A673 (cell line): Measurements from ENCODE around the gene PDE10A. TPM values are rescaled to one million over a fixed set of nuclear protein-coding genes. Genes with fewer than 3 reads are reported as not detected.

Source experiments
- BruUV-seq: library from RNA; stranded (reverse); fragments of 400-500 nt; replicated peaks from 2 replicates; lab custom pipeline; 2021; lab: Mats Ljungman, UMichigan
- CTCF ChIA-PET: fragments of 300-600 bp; sonication (Branson Sonifier 250); formaldehyde crosslinking; loops from one replicate; lab custom pipeline; 2022; ENCODE audit warnings: antibody characterized with exemption; lab: Charles Lee
- POLR2A ChIA-PET: fragments of 300-600 bp; sonication (Branson Sonifier 250); formaldehyde crosslinking; loops from one replicate; lab custom pipeline; 2022; ENCODE audit warnings: antibody characterized with exemption; ENCODE audit not compliant: low non-redundant PET; lab: Charles Lee
- DNase-seq: peaks from one replicate; pipeline ENCODE4 v3.0.0-alpha.2; 2015; ENCODE audit warnings: low spot score
- H3K27ac ChIP-seq: fragments of 200-600 bp; sonication (generic); 2 replicates; pipeline ENCODE4 v1.5.1; 2016; ENCODE audit warnings: mixed run types, low read depth, mild to moderate bottlenecking, mixed read lengths, antibody characterized with exemption, low read length; ENCODE audit not compliant: poor library complexity, severe bottlenecking
- H3K27me3 ChIP-seq: fragments of 200-600 bp; sonication (generic); replicated peaks from 2 replicates; pipeline ENCODE4 v1.6.1; 2017; ENCODE audit warnings: mixed run types, low read depth, mild to moderate bottlenecking, mixed read lengths, antibody characterized with exemption, low read length; ENCODE audit not compliant: insufficient read depth, poor library complexity
- H3K36me3 ChIP-seq: fragments of 200-600 bp; sonication (generic); 2 replicates; pipeline ENCODE4 v1.6.1; 2016; ENCODE audit warnings: mixed run types, mild to moderate bottlenecking, mixed read lengths, antibody characterized with exemption, low read length; ENCODE audit not compliant: insufficient read depth, poor library complexity, severe bottlenecking
- H3K4me1 ChIP-seq: fragments of 200-600 bp; sonication (generic); 2 replicates; pipeline ENCODE4 v1.6.1; 2017; ENCODE audit warnings: mixed run types, mild to moderate bottlenecking, mixed read lengths, antibody characterized with exemption, low read length; ENCODE audit not compliant: insufficient read depth, poor library complexity, severe bottlenecking
- H3K4me3 ChIP-seq: fragments of 200-600 bp; sonication (generic); 2 replicates; pipeline ENCODE4 v1.5.1; 2016; ENCODE audit warnings: low read depth, mixed run types, mild to moderate bottlenecking, mixed read lengths, low read length; ENCODE audit not compliant: poor library complexity, severe bottlenecking
- H3K9me3 ChIP-seq: fragments of 200-600 bp; sonication (generic); 2 replicates; pipeline ENCODE4 v1.6.1; 2016; ENCODE audit warnings: mixed run types, low read depth, mild to moderate bottlenecking, mixed read lengths, antibody characterized with exemption, low read length; ENCODE audit not compliant: poor library complexity, severe bottlenecking
- CTCF ChIP-seq: fragments of 300-800, 200-600 bp; sonication (generic); conservative IDR thresholded peaks from 2 replicates; pipeline ENCODE4 v1.5.1; 2017; ENCODE audit warnings: low read depth, mild to moderate bottlenecking, antibody characterized with exemption, low read length, moderate library complexity, mixed read lengths
- EZH2 ChIP-seq: fragments of 200-600 bp; sonication (generic); IDR thresholded peaks from 2 replicates; pipeline ENCODE4 v1.6.1; 2017; ENCODE audit warnings: borderline replicate concordance, low read depth, mild to moderate bottlenecking, mixed read lengths, antibody characterized with exemption, low read length; ENCODE audit not compliant: poor library complexity, severe bottlenecking
- intact Hi-C: fragments of 100-400 bp; cut with micrococcal nuclease; formaldehyde crosslinking; loops from one replicate; pipeline ENCODE4 v1.10.0; 2022; ENCODE audit not compliant: unreplicated experiment
- total RNA-seq: library from RNA; stranded (reverse); gene quantifications from 2 replicates; pipeline ENCODE4 v1.2.3, GENCODE V29; 2021

The PDE10A gene
- total RNA-seq, 1 experiment from 2014 or later: 2.3 TPM

- TF ChIP-seq CTCF (no peak), EZH2 (no peak)
- DNase-seq: no peak
- H3K9me3 ChIP-seq: no peaks in the 10 kb centered on the region
- H3K4me1 ChIP-seq: no peaks in the 10 kb centered on the region
- no peaks in the 10 kb centered on the region for H3K27me3 ChIP-seq
- BruUV-seq: no TSS peak
- intact Hi-C loops: no loop called here
- H3K27ac ChIP-seq: no peak overlapping the region
- H3K36me3 ChIP-seq: no peaks in the 10 kb centered on the region
- CTCF ChIA-PET: no interaction called here
- POLR2A ChIA-PET: no interaction called here
- no peak overlapping the region for H3K4me3 ChIP-seq
These were observed 34.1 kb upstream of the PDE10A start for GRCh38 chr6:165697171-165697570.

GRCh38 chr6:165695722-165696515 is 32.9 kb upstream of the PDE10A start:
- no TSS peak for BruUV-seq
- CTCF ChIA-PET: no interaction called here
- TF ChIP-seq CTCF: no peak
- no peak for TF ChIP-seq EZH2

DNA sequence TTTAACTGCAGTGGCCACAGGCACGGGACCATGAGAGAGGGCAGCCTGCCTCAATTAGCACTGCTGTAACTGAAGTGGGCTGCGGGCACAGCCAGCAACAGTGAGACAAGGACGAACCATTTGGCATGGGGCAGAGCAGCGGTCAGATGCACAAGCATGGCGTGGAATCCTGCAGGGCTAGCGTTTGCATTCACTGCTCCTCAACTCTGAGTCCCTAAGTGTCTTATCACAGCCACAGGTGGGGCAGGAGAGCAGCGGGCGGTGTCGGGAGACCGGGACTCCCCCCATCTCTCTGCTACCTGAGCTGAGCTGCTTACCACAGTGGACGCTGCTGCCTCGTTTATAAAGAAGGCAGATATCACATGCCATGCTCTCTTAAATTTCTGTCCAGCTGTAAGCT is 31.3 kb upstream of the PDE10A start:
- CTCF ChIA-PET: no interaction called here
- no peak overlapping the region for H3K27ac ChIP-seq
- no peak overlapping the region for H3K4me3 ChIP-seq

More at GRCh38 chr6:165695722-165696515, 32.9 kb upstream of the PDE10A start:
- no peak overlapping the region for H3K4me3 ChIP-seq
- H3K36me3 ChIP-seq: no peaks in the 10 kb centered on the region
- intact Hi-C loops: no loop called here
- no peak for DNase-seq
- H3K27me3 ChIP-seq: no peaks in the 10 kb centered on the region
- POLR2A ChIA-PET: no interaction called here
- no peak overlapping the region for H3K27ac ChIP-seq
- H3K4me1 ChIP-seq: no peaks in the 10 kb centered on the region
- no peaks in the 10 kb centered on the region for H3K9me3 ChIP-seq

More for the DNA sequence above, 31.3 kb upstream of the PDE10A start:
- TF ChIP-seq CTCF (no peak), EZH2 (no peak)
- no peaks in the 10 kb centered on the region for H3K9me3 ChIP-seq
- H3K27me3 ChIP-seq: no peaks in the 10 kb centered on the region
- no peaks in the 10 kb centered on the region for H3K36me3 ChIP-seq
- no peaks in the 10 kb centered on the region for H3K4me1 ChIP-seq
- no TSS peak for BruUV-seq
- intact Hi-C loops: no loop called here
- DNase-seq: no peak
- POLR2A ChIA-PET: interaction anchor here (0.5 kb wide), 1 partner anchor 15 kb away, joined by 3 read pairs; no protein-coding TSS in a partner anchor
